ENCODE measurements around the gene USP47.

Gene USP47

GRCh38 chr11:12007769-12008737 lies 166.3 kb downstream of the USP47 start, which contains the start of gene DKK3:
Gene DKK3 (minus strand): TSS chr11:12008626. CDS start chr11:12008582, 44 bp downstream.
- no peak for DNase-seq

Data from NCI-H1930 (cell line).